ENCODE data around the gene IL20RA.

GRCh38 chr6:137001977-137002302 is 42.8 kb downstream of the IL20RA start:
- TF ChIP-seq CTCF (IDR thresholded peaks at IDR 0.05) (no peak), POLR2A (IDR thresholded peaks at IDR 0.05) (no peak)

All from vagina (tissue), 2 donors.